Lower leg skin (tissue), 3 donors: ENCODE data around the gene SPATA7.

Experiments used
- POLR2A ChIP-seq, 2 donors: fragments of 450-650 bp; IDR thresholded peaks; one replicate each; pipeline ENCODE4 v1.6.1; 2016 to 2017; ENCODE audit warnings: antibody characterized with exemption in 2 of 2, mild to moderate bottlenecking in 1 of 2, moderate library complexity in 1 of 2
- TF ChIP-seq, protein P1 (sequence below), 3 donors: fragments of 450-650 bp; IDR thresholded peaks; one replicate each; pipeline ENCODE4 v1.5.1; 2016; ENCODE audit warnings: antibody characterized with exemption in 3 of 3, mild to moderate bottlenecking in 3 of 3, moderate library complexity in 2 of 3

- TF ChIP-seq, protein P1, sequence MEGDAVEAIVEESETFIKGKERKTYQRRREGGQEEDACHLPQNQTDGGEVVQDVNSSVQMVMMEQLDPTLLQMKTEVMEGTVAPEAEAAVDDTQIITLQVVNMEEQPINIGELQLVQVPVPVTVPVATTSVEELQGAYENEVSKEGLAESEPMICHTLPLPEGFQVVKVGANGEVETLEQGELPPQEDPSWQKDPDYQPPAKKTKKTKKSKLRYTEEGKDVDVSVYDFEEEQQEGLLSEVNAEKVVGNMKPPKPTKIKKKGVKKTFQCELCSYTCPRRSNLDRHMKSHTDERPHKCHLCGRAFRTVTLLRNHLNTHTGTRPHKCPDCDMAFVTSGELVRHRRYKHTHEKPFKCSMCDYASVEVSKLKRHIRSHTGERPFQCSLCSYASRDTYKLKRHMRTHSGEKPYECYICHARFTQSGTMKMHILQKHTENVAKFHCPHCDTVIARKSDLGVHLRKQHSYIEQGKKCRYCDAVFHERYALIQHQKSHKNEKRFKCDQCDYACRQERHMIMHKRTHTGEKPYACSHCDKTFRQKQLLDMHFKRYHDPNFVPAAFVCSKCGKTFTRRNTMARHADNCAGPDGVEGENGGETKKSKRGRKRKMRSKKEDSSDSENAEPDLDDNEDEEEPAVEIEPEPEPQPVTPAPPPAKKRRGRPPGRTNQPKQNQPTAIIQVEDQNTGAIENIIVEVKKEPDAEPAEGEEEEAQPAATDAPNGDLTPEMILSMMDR (IDR thresholded peaks at IDR 0.05), result no peak
- no peak for TF ChIP-seq POLR2A (IDR thresholded peaks at IDR 0.05)
Measured at GRCh38 chr14:88479574-88479987, 94.1 kb downstream of the SPATA7 start.
